Measurements from ENCODE around the gene PRDX2. TPM values are rescaled to one million over a fixed set of nuclear protein-coding genes. Genes with fewer than 3 reads are reported as not detected.

The PRDX2 gene
- total and polyA plus RNA-seq, 10 of the 15 experiments (the other 5 are each of a cell fraction or from before 2014, with no cell fraction given): 93.0 to 812 (median 344) TPM

- ChIA-PET POLR2A (interaction anchor here (0.6 to 8.2 kb wide), 15 partner anchors 8 to 360 kb away, joined by 3 to 303 read pairs (median 4); partner anchors contain the start of genes GCDH, GET3, HOOK2 and MAN2B1), RAD21 (ENCODE audit: unreplicated experiment) (interaction anchor here (0.9 to 11.4 kb wide), 7 partner anchors 9 to 58 kb away, joined by 3 to 303 read pairs (median 4); partner anchors contain the start of genes HOOK2 and TRIR), CTCF (interaction anchor here (0.8 to 12.9 kb wide), 6 partner anchors 11 to 108 kb away, joined by 3 to 537 read pairs (median 4); partner anchors contain the start of genes GET3 and HOOK2), SMC1A (ENCODE audit: uncharacterized antibody, unreplicated experiment) (interaction anchor here (1.3 to 11.5 kb wide), 3 partner anchors 13 to 58 kb away, joined by 3 to 240 read pairs (median 3); partner anchors contain the start of gene TRIR)
- in situ Hi-C loops (cut with MboI) (no loop called here), intact Hi-C loops (cut with micrococcal nuclease; ENCODE audit: unreplicated experiment) (no loop called here)
- Histone ChIP-seq H3K36me3 (ENCODE audit: control insufficient read depth in 2 of 2, insufficient read depth in 2 of 2, low read length in 1 of 2) (no peaks in the 10 kb centered on the region), H2AFZ (ENCODE audit: control insufficient read depth, low read depth, low read length) (no peak overlapping the region), H3K27ac (ENCODE audit: control insufficient read depth, insufficient read depth) (peak overlapping the region; percentile 95), H3K9me3 (replicated peaks; ENCODE audit: control insufficient read depth, insufficient read depth, low read length) (no peaks in the 10 kb centered on the region; the same call in 2 of the 3 replicates), H3K27me3 (replicated peaks in 1 of 2; ENCODE audit: control insufficient read depth in 2 of 2, insufficient read depth in 2 of 2, low read length in 1 of 2) (no peaks in the 10 kb centered on the region), H4K20me1 (ENCODE audit: control insufficient read depth, insufficient read depth) (no peaks in the 10 kb centered on the region), H3K4me3 (peak overlapping the region; percentile 87), H3K79me2 (ENCODE audit: control insufficient read depth, insufficient read depth, low read length) (peaks cover 42% of the 10 kb centered on the region), H3K9ac (ENCODE audit: control insufficient read depth, insufficient read depth, low read length) (peak overlapping the region; percentile 95), H3K4me1 (ENCODE audit: control insufficient read depth, insufficient read depth, low read length) (peaks cover 37% of the 10 kb centered on the region), H3K4me2 (ENCODE audit: control insufficient read depth, insufficient read depth) (peak overlapping the region; percentile 97)
- no peak for FAIRE-seq
- BruUV-seq (replicated peaks): no TSS peak
- WGBS (ENCODE audit: insufficient coverage, insufficient replicate concordance, low lambda C conversion rate, missing lambda C conversion rate): 1% methylated on average over 79 of the region's 84 CpGs
- ATAC-seq: peak; percentile 4
- DNase-seq (ENCODE audit: low read depth, low spot score): no peak
- TF ChIP-seq CBX3 (IDR thresholded peaks at IDR 0.05; ENCODE audit: borderline replicate concordance, low read depth): no peak
- no peak for TF ChIP-seq BCLAF1 (IDR thresholded peaks at IDR 0.05)
- TF ChIP-seq, protein P1, sequence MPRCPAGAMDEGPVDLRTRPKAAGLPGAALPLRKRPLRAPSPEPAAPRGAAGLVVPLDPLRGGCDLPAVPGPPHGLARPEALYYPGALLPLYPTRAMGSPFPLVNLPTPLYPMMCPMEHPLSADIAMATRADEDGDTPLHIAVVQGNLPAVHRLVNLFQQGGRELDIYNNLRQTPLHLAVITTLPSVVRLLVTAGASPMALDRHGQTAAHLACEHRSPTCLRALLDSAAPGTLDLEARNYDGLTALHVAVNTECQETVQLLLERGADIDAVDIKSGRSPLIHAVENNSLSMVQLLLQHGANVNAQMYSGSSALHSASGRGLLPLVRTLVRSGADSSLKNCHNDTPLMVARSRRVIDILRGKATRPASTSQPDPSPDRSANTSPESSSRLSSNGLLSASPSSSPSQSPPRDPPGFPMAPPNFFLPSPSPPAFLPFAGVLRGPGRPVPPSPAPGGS (IDR thresholded peaks at IDR 0.05; ENCODE audit: borderline replicate concordance, insufficient read depth, low read depth, low read length, poor library complexity, severe bottlenecking): no peak
- TF ChIP-seq FOS (IDR thresholded peaks at IDR 0.05; ENCODE audit: borderline replicate concordance, extremely low read depth, insufficient read length): no peak
- peak in 1 of 2 experiments; percentile 39; a peak in 1 of 4 replicates for TF ChIP-seq BHLHE40 (IDR thresholded peaks at IDR 0.05; ENCODE audit: borderline replicate concordance in 1 of 2, low read depth in 2 of 2, low read length in 1 of 2)
- TF ChIP-seq E2F4 (IDR thresholded peaks at IDR 0.05; ENCODE audit: low read depth, low read length): no peak
- no peak for TF ChIP-seq EZH2 (IDR thresholded peaks at IDR 0.05; ENCODE audit: borderline replicate concordance, control insufficient read depth, low read depth, low read length)
- TF ChIP-seq, protein P2, sequence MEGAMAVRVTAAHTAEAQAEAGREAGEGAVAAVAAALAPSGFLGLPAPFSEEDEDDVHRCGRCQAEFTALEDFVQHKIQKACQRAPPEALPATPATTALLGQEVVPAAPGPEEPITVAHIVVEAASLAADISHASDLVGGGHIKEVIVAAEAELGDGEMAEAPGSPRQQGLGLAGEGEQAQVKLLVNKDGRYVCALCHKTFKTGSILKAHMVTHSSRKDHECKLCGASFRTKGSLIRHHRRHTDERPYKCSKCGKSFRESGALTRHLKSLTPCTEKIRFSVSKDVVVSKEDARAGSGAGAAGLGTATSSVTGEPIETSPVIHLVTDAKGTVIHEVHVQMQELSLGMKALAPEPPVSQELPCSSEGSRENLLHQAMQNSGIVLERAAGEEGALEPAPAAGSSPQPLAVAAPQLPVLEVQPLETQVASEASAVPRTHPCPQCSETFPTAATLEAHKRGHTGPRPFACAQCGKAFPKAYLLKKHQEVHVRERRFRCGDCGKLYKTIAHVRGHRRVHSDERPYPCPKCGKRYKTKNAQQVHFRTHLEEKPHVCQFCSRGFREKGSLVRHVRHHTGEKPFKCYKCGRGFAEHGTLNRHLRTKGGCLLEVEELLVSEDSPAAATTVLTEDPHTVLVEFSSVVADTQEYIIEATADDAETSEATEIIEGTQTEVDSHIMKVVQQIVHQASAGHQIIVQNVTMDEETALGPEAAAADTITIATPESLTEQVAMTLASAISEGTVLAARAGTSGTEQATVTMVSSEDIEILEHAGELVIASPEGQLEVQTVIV (IDR thresholded peaks at IDR 0.05; ENCODE audit: borderline replicate concordance, partially characterized antibody): no peak
- TF ChIP-seq USF2 (IDR thresholded peaks at IDR 0.05; ENCODE audit: borderline replicate concordance, low read depth, low read length): no peak; the same call in 1 of the 2 replicates
- no peak for TF ChIP-seq SUZ12 (IDR thresholded peaks at IDR 0.05; ENCODE audit: unreplicated experiment)
- no peak for TF ChIP-seq NR2C2 (IDR thresholded peaks at IDR 0.05; ENCODE audit: borderline replicate concordance, control insufficient read depth, insufficient read length, low read depth)
Measured at GRCh38 chr19:12792051-12792852, 9.3 kb downstream of the PRDX2 start.

Measured in GM12878 (cell line).